Fibroblast of skin of right biceps (primary cell): ENCODE results near the gene MMRN2.
"Not testable (repeated sequence)": the region's sequence is repeated elsewhere in the genome, so short reads cannot be mapped to it uniquely, and the experiment has no call there.

Source experiments
- DNase-seq: peaks from one replicate; pipeline ENCODE4 v3.0.0-alpha.2; 2013

The MMRN2 gene

GRCh38 chr10:86957471-86958115 lies at the start of gene MMRN2:
Gene MMRN2, minus strand, starts transcription at chr10:86957615. Its CDS starts 74 bp downstream, at chr10:86957541.
- DNase-seq, result no peak

DNA sequence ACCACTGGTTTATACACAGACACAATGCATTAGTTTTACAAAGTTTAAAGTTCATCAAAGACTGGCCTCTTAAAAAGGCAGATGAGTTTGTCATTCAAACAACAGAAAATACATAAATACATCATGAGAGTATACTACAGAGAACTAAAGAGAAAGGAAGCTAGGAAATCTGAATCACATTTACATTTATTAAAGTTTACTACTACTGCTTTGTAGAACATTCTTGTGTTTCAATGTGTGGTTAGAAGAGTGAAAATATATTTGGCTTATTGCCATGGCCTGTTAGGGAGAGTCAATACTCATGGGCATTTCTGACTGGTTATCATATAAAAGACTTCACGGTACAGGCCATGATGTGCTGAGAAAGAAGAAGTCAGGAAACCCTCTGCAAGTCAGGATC lies 49.7 kb upstream of the MMRN2 start:
- peak; percentile 19 for DNase-seq

GRCh38 chr10:87000491-87000890 lies 43.1 kb upstream of the MMRN2 start:
- no peak for DNase-seq

DNA sequence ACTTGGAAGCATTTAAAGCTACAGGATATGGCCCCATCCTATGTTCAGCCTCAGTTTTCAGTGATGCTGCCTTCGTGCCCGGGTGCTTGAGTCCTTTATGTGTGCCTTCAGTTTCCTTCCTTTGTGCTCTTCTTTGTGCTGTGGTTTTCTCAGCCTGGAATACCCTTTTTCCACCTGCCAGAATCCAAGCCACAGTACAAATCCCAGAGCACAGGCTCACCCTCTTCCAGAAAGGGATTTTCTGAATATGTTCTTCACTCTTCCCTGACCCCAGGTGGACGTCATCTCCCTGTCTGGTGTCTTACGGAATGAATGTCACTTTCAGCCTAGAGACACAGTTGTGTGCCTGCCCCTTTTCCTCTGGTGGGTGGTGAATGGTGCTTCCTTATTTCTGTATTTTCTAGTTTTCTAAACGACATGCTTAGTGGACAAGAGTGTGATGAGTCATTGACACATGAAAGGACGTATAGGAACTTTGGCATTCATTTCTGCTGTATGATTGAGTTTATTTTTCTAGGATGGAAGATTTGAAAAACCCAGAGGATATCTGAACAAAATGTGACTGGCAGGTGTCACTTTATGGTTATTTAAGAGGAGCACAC lies 42.5 kb upstream of the MMRN2 start:
- not testable (repeated sequence) for DNase-seq

- no peak for DNase-seq
These were observed 35.5 kb upstream of the MMRN2 start for GRCh38 chr10:86992929-86993328.

DNA sequence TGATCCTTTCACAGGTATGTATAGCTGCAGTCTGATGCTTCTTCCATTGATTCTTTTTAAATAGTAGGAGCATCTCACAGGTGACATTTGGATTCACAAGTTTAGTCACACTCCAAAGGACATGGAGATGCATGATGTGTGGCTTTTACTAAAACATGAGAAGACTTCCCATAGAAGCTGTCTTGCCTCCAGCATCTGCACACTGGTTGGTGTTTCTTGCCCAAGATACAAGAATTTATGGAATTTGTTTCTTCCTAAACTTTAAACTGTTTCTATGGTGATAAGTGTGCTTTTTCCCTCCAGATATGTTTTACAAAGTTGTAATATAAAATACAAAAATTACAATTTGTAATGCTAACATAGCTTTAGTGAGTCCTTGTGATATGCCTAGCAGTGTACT lies 35.0 kb upstream of the MMRN2 start:
- no peak for DNase-seq

- not testable (repeated sequence) for DNase-seq
These were observed 33.9 kb upstream of the MMRN2 start for GRCh38 chr10:86991362-86991761.

DNA sequence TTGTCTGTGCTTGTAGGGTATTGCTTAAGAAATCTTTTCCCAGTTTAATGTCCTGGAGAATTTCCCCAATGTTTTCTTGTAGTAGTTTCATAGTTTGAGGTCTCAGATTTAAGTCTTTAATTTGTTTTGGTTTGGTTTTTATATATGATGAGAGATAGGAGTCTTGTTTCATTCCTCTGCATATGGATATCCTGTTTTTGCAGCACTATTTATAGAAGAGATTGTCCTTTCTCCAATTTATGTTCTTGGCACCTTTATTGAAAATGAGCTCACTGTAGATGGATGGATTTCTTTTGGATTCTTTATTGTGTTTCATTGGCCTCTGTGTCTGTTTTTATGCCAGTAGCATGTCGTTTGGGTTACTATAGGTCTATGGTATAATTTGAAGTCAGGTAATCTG lies 31.1 kb upstream of the MMRN2 start:
- DNase-seq, result no peak

DNA sequence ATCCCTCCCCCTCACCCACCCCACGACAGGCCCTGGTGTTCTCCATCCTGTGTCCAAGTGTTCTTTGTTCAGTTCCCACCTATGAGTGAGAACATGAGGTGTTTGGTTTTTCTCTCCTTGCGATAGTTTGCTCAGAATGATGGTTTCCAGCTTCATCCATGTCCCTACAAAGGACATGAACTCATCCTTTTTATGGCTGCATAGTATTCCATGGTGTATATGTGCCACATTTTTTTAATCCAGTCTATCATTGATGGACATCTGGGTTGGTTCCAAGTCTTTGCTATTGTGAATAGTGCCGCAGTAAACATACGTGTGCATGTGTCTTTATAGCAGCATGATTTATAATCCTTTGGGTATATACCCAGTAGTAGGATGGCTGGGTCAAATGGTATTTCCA lies 27.1 kb upstream of the MMRN2 start:
- not testable (repeated sequence) for DNase-seq

GRCh38 chr10:86981716-86982115 lies 24.3 kb upstream of the MMRN2 start:
- no peak for DNase-seq

GRCh38 chr10:86981020-86981419 lies 23.6 kb upstream of the MMRN2 start:
- DNase-seq, result not testable (repeated sequence)

DNA sequence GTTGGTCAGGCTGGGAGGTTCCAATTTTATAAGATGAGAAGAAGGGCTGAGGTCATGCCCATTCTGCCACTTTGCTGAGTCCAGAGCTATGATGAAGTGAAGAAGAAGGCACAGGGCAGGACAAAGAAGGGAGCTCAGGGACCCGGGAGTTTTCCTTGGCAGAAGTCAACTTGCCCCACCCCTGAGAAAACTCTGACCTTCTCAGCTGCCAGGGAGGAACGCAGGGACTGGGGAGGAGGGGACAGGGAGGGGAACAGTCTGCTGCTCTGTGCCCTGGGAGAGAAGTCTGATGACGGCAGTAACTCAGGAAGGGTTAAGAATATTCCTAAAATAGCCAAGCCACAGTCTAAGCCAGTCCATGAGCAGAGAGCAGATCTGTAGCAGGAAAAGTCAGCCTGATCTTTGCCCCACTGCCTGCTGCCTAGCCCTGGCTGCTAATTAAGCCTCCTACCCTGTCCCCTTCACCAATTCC lies 22.6 kb upstream of the MMRN2 start:
- no peak for DNase-seq

- no peak for DNase-seq
These were observed 21.9 kb upstream of the MMRN2 start for GRCh38 chr10:86979296-86979818.

GRCh38 chr10:86978457-86978856 lies 21.0 kb upstream of the MMRN2 start:
- DNase-seq, result not testable (repeated sequence)

GRCh38 chr10:86976362-86977056 lies 19.1 kb upstream of the MMRN2 start:
- no peak for DNase-seq

- no peak for DNase-seq
These were observed 17.1 kb upstream of the MMRN2 start for GRCh38 chr10:86974484-86974883.

DNA sequence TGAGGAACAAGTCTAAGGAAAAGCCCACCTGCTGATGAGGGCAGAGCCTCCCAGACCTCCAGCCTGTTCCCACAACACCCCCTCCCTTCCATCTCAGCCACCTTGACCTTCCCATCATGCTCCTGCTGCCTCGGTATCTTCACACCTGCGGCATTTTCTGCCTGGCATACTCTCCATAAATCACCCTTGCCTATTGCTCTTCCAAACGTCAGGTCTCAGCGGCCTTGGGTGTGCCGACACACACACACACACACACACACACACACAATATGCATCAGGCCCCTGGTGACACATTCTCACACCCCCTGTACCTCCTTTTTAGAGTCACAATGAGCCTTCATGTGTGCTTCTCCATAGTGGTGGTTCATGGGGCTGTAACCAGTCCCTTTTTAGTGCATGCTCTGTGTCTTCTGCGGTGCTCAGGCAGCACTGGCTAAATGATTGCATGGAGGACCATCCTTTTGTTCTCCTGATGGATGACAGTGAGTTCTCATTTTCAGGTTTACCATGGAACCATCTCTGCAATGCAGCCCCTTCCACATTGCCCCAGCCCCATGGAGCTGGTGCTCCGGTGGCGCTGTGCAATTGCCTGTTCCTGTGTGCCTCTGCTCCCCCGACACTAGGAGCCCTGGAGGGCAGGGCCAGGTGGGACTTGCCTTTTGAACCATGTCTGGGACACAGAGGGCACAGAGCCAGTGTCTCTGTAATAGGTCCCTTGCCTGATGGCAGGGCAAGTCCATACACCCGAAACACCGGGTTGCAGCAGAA lies 15.4 kb upstream of the MMRN2 start:
- DNase-seq, result no peak

- DNase-seq, result peak; percentile 89
These were observed 14.0 kb upstream of the MMRN2 start for GRCh38 chr10:86971232-86971991.

DNA sequence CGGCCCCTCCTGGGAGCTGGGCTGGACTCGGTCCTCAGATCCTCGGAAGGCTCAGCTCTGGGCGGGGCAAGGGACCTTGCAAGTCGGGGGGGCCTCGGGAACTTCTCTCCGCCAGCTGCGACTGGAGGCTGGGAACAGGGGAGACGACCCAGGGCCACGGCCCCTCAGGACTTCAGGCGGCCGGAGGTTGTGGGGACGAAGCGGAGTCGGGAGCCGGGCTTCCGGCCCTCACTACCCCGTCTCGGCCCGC lies 13.5 kb upstream of the MMRN2 start:
- DNase-seq, result no peak

DNA sequence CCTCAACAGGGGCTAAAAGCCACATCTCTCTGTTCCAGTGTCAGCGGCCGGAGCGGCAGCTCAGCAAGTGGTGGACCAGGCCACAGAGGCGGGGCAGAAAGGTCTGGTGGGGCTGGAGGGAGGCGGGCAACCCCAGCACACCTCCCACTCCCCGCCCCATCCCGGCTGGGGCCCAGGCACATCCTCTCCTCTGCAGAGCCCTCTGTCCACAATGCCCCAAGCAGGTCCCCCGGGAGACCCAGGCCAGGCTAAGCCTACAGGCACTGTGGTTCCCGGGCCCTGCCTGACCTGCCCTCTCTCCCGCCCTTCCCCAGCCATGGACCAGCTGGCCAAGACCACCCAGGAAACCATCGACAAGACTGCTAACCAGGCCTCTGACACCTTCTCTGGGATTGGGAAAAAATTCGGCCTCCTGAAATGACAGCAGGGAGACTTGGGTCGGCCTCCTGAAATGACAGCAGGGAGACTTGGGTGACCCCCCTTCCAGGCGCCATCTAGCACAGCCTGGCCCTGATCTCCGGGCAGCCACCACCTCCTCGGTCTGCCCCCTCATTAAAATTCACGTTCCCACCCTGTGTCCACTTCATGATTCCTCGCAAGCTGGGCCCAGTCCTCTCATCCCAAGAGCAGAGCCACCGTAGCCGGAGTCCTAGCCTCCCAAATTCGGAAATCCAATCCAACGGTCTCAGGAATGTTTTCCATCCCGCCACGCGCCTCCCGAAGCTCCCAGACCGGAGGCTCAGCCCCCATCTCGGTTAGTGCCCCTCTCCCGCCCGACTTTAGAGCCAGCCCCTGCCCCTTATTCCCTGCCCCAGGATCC lies 13.0 kb upstream of the MMRN2 start:
- DNase-seq, result no peak

DNA sequence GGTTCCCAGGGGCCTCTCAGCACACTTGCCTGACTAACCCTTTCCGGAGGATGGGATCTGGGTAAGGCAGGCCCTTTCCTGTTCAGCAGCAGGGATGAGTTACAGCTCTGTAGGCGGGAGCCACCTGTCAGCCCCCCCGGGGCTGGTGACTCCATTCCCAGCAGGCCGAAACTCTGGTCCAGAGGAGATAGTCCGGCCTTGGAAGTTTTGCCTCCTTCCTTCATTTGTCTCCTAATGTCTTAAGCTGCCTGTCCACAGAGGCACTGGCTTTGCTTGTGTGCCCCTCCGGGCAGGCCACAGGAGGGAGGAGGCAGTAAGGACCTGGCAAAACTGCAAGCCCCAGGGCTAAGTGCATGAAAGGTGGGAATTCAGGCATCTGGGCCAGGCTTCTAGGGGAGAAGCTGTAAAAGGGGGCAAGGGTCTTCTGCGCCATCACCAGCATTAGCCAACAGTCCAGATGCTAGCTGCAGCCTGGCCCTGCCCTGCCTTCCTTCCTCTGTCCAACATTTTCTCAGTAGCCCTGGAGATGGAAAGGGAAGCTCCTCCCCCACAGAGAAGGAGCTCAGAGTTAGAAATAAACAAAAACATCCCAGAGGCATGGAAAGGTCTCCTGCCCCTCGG lies 12.1 kb upstream of the MMRN2 start:
- peak; percentile 27 for DNase-seq
